Liver (tissue), 9 donors: Measurements from ENCODE around the gene STX2. TPM values are rescaled to one million over a fixed set of nuclear protein-coding genes. Genes with fewer than 3 reads are reported as not detected.

ENCODE experiments used
- DNase-seq: peaks from one replicate; pipeline ENCODE4 v3.0.0-alpha.2; 2017; ENCODE audit warnings: low spot score
- H3K27ac ChIP-seq, 2 donors: one replicate each; pipeline ENCODE4 v1.7.0; 2013; ENCODE audit warnings: inconsistent platforms in 2 of 2, low read length in 2 of 2, control low read depth in 1 of 2, low read depth in 1 of 2, mild to moderate bottlenecking in 1 of 2
- H3K27me3 ChIP-seq, 4 donors: one replicate each; pipeline versions ENCODE4 v1.6.1 to v1.7.0; 2013; ENCODE audit warnings: low read length in 3 of 4, inconsistent platforms in 1 of 4, mild to moderate bottlenecking in 1 of 4, moderate library complexity in 1 of 4; ENCODE audit not compliant: control insufficient read depth in 4 of 4, insufficient read depth in 4 of 4
- H3K36me3 ChIP-seq, 4 donors: one replicate each; pipeline versions ENCODE4 v1.6.1 to v1.7.0; 2013; ENCODE audit warnings: low read length in 3 of 4, mild to moderate bottlenecking in 3 of 4, low read depth in 1 of 4, moderate library complexity in 1 of 4; ENCODE audit not compliant: control insufficient read depth in 4 of 4, insufficient read depth in 3 of 4
- H3K4me1 ChIP-seq, 4 donors: one replicate each; pipeline versions ENCODE4 v1.6.1 to v1.7.0; 2013; ENCODE audit warnings: low read length in 3 of 4, mild to moderate bottlenecking in 3 of 4, moderate library complexity in 1 of 4; ENCODE audit not compliant: control insufficient read depth in 4 of 4, insufficient read depth in 4 of 4
- H3K4me3 ChIP-seq, 3 donors: one replicate each; pipeline versions ENCODE4 v1.6.1 to v1.7.0; 2013; ENCODE audit warnings: low read length in 3 of 3, control low read depth in 1 of 3, low read depth in 1 of 3, mild to moderate bottlenecking in 1 of 3
- H3K9ac ChIP-seq, 2 donors: one replicate each; pipeline ENCODE4 v1.7.0; 2013; ENCODE audit warnings: low read length in 2 of 2, mild to moderate bottlenecking in 2 of 2, moderate library complexity in 2 of 2, control low read depth in 1 of 2, low read depth in 1 of 2
- H3K9me3 ChIP-seq, 4 donors: one replicate each; pipeline versions ENCODE4 v1.6.1 to v1.7.0; 2013; ENCODE audit warnings: low read length in 3 of 4; ENCODE audit not compliant: control insufficient read depth in 4 of 4
- EGR1 ChIP-seq, 2 donors: IDR thresholded peaks; 2 replicates each; pipeline ENCODE4 v1.6.1; 2016 to 2018; ENCODE audit warnings: antibody characterized with exemption in 2 of 2, low read depth in 2 of 2
- FOXA1 ChIP-seq: IDR thresholded peaks from 2 replicates; pipeline ENCODE4 v1.6.1; 2016; ENCODE audit warnings: antibody characterized with exemption
- FOXA2 ChIP-seq: IDR thresholded peaks from 2 replicates; pipeline ENCODE4 v1.6.1; 2016; ENCODE audit warnings: antibody characterized with exemption
- GABPA ChIP-seq, 2 donors: IDR thresholded peaks in 1 of 2; conservative IDR thresholded peaks in 1 of 2; 2 replicates each; pipeline ENCODE4 v1.6.1; 2016; ENCODE audit warnings: antibody characterized with exemption in 2 of 2, mild to moderate bottlenecking in 1 of 2, moderate library complexity in 1 of 2
- HNF4A ChIP-seq, 2 donors: conservative IDR thresholded peaks; 2 replicates each; pipeline ENCODE4 v1.6.1; 2016; ENCODE audit warnings: antibody characterized with exemption in 2 of 2, mild to moderate bottlenecking in 2 of 2
- HNF4G ChIP-seq: IDR thresholded peaks from 2 replicates; pipeline ENCODE4 v1.6.1; 2016; ENCODE audit warnings: antibody characterized with exemption
- JUND ChIP-seq, 2 donors: IDR thresholded peaks; 2 replicates each; pipeline ENCODE4 v1.6.1; 2016; ENCODE audit warnings: antibody characterized with exemption in 2 of 2
- RAD21 ChIP-seq, 2 donors: IDR thresholded peaks; 2 replicates each; pipeline ENCODE4 v1.6.1; 2016; ENCODE audit warnings: antibody characterized with exemption in 2 of 2, mild to moderate bottlenecking in 2 of 2
- RXRA ChIP-seq, 2 donors: IDR thresholded peaks; 2 replicates each; pipeline ENCODE4 v1.6.1; 2017 to 2018; ENCODE audit warnings: antibody characterized with exemption in 2 of 2, mild to moderate bottlenecking in 1 of 2
- SP1 ChIP-seq: IDR thresholded peaks from 2 replicates; pipeline ENCODE4 v1.6.1; 2018; ENCODE audit warnings: antibody characterized with exemption, mild to moderate bottlenecking
- TAF1 ChIP-seq: conservative IDR thresholded peaks from 2 replicates; pipeline ENCODE4 v1.6.1; 2016; ENCODE audit warnings: antibody characterized with exemption, mild to moderate bottlenecking
- YY1 ChIP-seq: IDR thresholded peaks from 2 replicates; pipeline ENCODE4 v1.6.1; 2016; ENCODE audit warnings: antibody characterized with exemption, mild to moderate bottlenecking
- WGBS: extraction: QIAGEN DNeasy Blood & Tissue Kit; methylation state at CpG from one replicate; pipeline ENCODE4 v1.1.7; 2013; 5-methylcytosine and 5-hydroxymethylcytosine counted together
- polyA plus RNA-seq, 2 donors: library from polyadenylated mRNA; stranded (reverse) in 1 of 2; unstranded in 1 of 2; fragments of 200-250 nt in 1 of 2; fragments of >200 nt in 1 of 2; fragmentation: Nextera tagmentation in 1 of 2; extraction: Ambion mirVana in 1 of 2; gene quantifications; one replicate each; pipeline versions ENCODE4 v1.2.1 to v1.2.3, GENCODE V29; 2013 to 2015
- total RNA-seq, 2 donors: library from RNA; depleted of rRNA; stranded (reverse); fragments of >200 nt; gene quantifications; one replicate each; pipeline ENCODE4 v1.2.3, GENCODE V29; 2014
- TF ChIP-seq, protein P1 (sequence below): IDR thresholded peaks from 2 replicates; pipeline ENCODE4 v1.6.1; 2016; ENCODE audit warnings: antibody characterized with exemption
- TF ChIP-seq, protein P2 (sequence below): fragments of 150-350 bp; IDR thresholded peaks from 2 replicates; pipeline ENCODE4 v1.5.1; 2017; ENCODE audit warnings: improper control_type of control experiment, low read depth, low read length; ENCODE audit not compliant: missing input control
- TF ChIP-seq, protein P3 (sequence below): IDR thresholded peaks from 2 replicates; pipeline ENCODE4 v1.6.1; 2016; ENCODE audit warnings: antibody characterized with exemption
- TF ChIP-seq, protein P4 (sequence below): IDR thresholded peaks from 2 replicates; pipeline ENCODE4 v1.6.1; 2016; ENCODE audit warnings: antibody characterized with exemption
- donor health status: healthy.
- donor health status: healthy.
- donor health status: healthy.
- donor health status: healthy.
- donor health status: healthy.

The STX2 gene
- total and polyA plus RNA-seq, 4 donors, result 4.7 to 13.8 (median 8.9) TPM

GRCh38 chr12:130764475-130765185 lies 74.4 kb downstream of the STX2 start:
- no peak overlapping the region for H3K9ac ChIP-seq
- no peaks in the 10 kb centered on the region for H3K4me1 ChIP-seq
- H3K36me3 ChIP-seq, result no peaks in the 10 kb centered on the region
- H3K4me3 ChIP-seq, result no peak overlapping the region
- DNase-seq, result no peak
- H3K9me3 ChIP-seq, result no peaks in the 10 kb centered on the region
- peaks cover 0 to 3% (median 0%) of the 10 kb centered on the region in 4 donors for H3K27me3 ChIP-seq
- WGBS, result 93% methylated on average over 14 of the region's 14 CpGs
- TF ChIP-seq EGR1 (IDR thresholded peaks at IDR 0.05; ENCODE audit: low read depth in 2 of 2) (no peak), FOXA2 (no peak), TAF1 (no peak), GABPA (IDR thresholded peaks at IDR 0.05 in 1 of 2, conservative IDR thresholded peaks at IDR 0.05 in 1 of 2) (no peak), RAD21 (IDR thresholded peaks at IDR 0.05) (no peak), RXRA (IDR thresholded peaks at IDR 0.05) (no peak), YY1 (no peak), FOXA1 (no peak), JUND (IDR thresholded peaks at IDR 0.05) (no peak), HNF4A (conservative IDR thresholded peaks at IDR 0.05) (no peak)
- TF ChIP-seq, protein P1, sequence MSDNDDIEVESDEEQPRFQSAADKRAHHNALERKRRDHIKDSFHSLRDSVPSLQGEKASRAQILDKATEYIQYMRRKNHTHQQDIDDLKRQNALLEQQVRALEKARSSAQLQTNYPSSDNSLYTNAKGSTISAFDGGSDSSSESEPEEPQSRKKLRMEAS, result no peak
- TF ChIP-seq, protein P2, sequence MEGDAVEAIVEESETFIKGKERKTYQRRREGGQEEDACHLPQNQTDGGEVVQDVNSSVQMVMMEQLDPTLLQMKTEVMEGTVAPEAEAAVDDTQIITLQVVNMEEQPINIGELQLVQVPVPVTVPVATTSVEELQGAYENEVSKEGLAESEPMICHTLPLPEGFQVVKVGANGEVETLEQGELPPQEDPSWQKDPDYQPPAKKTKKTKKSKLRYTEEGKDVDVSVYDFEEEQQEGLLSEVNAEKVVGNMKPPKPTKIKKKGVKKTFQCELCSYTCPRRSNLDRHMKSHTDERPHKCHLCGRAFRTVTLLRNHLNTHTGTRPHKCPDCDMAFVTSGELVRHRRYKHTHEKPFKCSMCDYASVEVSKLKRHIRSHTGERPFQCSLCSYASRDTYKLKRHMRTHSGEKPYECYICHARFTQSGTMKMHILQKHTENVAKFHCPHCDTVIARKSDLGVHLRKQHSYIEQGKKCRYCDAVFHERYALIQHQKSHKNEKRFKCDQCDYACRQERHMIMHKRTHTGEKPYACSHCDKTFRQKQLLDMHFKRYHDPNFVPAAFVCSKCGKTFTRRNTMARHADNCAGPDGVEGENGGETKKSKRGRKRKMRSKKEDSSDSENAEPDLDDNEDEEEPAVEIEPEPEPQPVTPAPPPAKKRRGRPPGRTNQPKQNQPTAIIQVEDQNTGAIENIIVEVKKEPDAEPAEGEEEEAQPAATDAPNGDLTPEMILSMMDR, result no peak
- TF ChIP-seq, protein P3, sequence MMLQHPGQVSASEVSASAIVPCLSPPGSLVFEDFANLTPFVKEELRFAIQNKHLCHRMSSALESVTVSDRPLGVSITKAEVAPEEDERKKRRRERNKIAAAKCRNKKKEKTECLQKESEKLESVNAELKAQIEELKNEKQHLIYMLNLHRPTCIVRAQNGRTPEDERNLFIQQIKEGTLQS, result no peak
- H3K27ac ChIP-seq, result no peak overlapping the region

DNA sequence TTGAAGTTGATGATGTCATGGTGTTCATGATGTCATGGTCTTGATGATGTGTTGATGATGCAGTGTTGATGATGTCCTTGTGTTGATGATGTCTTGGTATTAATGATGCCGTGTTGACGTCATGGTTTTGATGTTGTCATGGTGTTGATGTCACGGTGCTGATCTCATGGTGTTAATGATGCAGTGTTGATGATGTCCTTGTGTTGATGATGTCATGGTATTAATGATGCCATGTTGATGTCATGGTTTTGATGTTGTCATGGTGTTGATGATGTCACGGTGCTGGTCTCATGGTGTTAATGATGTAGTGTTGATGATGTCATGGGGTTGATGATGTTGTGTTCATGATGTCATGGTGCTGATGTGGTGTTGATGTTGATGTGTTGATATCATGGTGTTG lies 75.0 kb downstream of the STX2 start:
- Histone ChIP-seq H3K9ac (no peak overlapping the region), H3K9me3 (no peaks in the 10 kb centered on the region), H3K36me3 (no peaks in the 10 kb centered on the region), H3K27me3 (peaks cover 0 to 3% (median 0%) of the 10 kb centered on the region in 4 donors), H3K27ac (no peak overlapping the region), H3K4me1 (no peaks in the 10 kb centered on the region), H3K4me3 (no peak overlapping the region)
- no peak for TF ChIP-seq YY1
- no peak for TF ChIP-seq HNF4G
- no peak for TF ChIP-seq HNF4A (conservative IDR thresholded peaks at IDR 0.05)
- no peak for TF ChIP-seq GABPA (IDR thresholded peaks at IDR 0.05 in 1 of 2, conservative IDR thresholded peaks at IDR 0.05 in 1 of 2)
- TF ChIP-seq JUND (IDR thresholded peaks at IDR 0.05), result no peak
- TF ChIP-seq RXRA (IDR thresholded peaks at IDR 0.05), result no peak
- no peak for TF ChIP-seq FOXA2
- TF ChIP-seq, protein P4, sequence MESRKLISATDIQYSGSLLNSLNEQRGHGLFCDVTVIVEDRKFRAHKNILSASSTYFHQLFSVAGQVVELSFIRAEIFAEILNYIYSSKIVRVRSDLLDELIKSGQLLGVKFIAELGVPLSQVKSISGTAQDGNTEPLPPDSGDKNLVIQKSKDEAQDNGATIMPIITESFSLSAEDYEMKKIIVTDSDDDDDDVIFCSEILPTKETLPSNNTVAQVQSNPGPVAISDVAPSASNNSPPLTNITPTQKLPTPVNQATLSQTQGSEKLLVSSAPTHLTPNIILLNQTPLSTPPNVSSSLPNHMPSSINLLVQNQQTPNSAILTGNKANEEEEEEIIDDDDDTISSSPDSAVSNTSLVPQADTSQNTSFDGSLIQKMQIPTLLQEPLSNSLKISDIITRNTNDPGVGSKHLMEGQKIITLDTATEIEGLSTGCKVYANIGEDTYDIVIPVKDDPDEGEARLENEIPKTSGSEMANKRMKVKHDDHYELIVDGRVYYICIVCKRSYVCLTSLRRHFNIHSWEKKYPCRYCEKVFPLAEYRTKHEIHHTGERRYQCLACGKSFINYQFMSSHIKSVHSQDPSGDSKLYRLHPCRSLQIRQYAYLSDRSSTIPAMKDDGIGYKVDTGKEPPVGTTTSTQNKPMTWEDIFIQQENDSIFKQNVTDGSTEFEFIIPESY, result no peak
- no peak for TF ChIP-seq EGR1 (IDR thresholded peaks at IDR 0.05; ENCODE audit: low read depth in 2 of 2)
- TF ChIP-seq, protein P3, result no peak
- TF ChIP-seq SP1, result no peak
- WGBS, result 93% methylated on average over 4 of the region's 4 CpGs
- no peak for DNase-seq
